PC-3 (cell line): Measurements from ENCODE around the gene TCN2.

Source experiments
- EZH2 ChIP-seq: fragments of 300-600 bp; sonication (generic); IDR thresholded peaks from one replicate; pipeline ENCODE4 v1.6.1; 2017; ENCODE audit warnings: antibody characterized with exemption, mild to moderate bottlenecking, low read length; ENCODE audit not compliant: unreplicated experiment
- EZH2phosphoT487 ChIP-seq: fragments of 300-600 bp; sonication (generic); IDR thresholded peaks from 2 replicates; pipeline ENCODE4 v1.6.1; 2018; ENCODE audit warnings: mild to moderate bottlenecking, antibody characterized with exemption, low read length, borderline replicate concordance

DNA sequence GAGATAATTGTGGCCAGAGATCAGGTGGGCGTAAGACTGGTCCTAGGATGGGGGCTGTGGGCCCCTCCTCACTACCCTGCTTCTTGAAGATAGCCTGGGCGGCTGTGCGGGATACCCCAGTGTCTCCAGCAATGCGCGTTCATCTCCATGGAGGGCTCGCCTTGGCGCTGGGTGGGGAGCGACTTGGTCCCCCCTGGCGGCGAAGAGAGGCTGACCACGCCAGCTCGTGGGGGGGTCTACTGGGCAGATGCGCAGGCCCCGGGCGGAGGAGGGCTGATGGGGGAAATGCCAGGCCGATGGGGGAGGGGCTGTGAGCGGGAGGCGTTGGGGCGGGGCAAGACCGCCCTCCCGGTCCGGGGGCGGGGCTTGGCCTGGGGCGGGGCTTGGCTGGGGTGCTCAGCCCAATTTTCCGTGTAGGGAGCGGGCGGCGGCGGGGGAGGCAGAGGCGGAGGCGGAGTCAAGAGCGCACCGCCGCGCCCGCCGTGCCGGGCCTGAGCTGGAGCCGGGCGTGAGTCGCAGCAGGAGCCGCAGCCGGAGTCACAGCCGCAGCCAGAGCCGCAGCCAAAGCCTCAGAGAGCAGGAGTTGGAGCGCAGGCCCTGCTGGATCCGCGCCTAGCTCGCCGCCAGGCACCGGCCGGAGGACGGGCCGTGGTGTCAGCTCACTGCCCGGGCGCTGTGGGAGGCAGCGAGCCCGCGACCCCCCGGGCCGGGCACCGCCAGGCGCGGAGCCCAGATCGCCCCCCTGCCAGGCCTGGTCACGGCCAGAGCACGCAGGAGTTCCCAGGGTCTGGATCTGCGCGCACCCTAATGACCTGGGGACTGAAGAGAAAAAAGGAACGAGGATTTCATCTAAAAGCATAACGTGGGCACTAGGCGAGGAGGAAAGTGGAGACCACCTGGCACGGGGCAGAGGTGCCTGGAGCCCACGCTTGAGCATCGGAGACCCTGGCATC lies 28.6 kb downstream of the TCN2 start, which contains the start of gene SLC35E4:
- TF ChIP-seq EZH2phosphoT487 (no peak), EZH2 (no peak)
